Activated gamma-delta T cell treated with anti-CD3 and anti-CD28 coated beads, Interleukin-2, amount 50 U/mL, for 16 hours (primary cell): Measurements from ENCODE around the gene PIK3R6.

Source experiments
- DNase-seq: peaks from one replicate; pipeline ENCODE4 v3.0.0-alpha.2; 2020; ENCODE audit warnings: low read depth

Gene PIK3R6

GRCh38 chr17:8855477-8856204, 11.8 kb downstream of the PIK3R6 start:
- no peak for DNase-seq

GRCh38 chr17:8851600-8851999, 15.9 kb downstream of the PIK3R6 start:
- DNase-seq: no peak

DNA sequence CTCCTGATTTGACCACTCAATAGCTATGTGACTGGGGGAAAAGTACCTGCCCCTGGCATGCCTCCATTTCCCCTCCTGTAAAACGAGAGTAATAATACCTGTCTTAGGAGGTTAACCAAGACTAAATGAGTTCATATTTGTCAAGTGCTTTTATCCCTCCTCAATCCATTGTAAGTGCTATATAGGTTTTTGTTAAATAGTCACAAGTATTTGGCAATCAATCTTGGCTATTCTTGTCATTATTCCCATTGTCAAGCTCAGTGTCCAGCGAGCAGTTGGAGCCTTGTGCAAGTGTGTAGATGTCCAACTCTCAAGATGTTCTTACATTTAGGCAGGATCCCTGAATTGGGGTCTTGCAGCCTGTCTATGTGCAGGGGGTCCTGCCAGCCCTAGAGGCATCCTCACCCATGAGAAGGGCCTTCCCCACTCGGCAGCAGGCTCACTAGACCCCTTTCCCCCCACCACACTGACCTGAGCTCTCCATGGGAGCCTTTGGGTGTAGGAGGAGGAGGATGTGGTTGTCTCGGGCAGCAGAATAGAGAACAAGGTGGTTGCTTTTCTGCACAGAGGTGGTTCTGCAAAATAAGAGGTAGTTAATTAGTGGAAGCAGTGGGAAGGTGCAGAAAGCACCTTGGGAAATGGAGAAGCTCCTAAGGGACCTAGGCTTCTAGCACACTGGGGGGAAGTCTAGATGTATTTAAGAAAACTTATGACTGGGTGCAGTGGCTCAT, 18.0 kb downstream of the PIK3R6 start:
- no peak for DNase-seq

GRCh38 chr17:8847891-8848290, 19.6 kb downstream of the PIK3R6 start:
- DNase-seq: no peak

DNA sequence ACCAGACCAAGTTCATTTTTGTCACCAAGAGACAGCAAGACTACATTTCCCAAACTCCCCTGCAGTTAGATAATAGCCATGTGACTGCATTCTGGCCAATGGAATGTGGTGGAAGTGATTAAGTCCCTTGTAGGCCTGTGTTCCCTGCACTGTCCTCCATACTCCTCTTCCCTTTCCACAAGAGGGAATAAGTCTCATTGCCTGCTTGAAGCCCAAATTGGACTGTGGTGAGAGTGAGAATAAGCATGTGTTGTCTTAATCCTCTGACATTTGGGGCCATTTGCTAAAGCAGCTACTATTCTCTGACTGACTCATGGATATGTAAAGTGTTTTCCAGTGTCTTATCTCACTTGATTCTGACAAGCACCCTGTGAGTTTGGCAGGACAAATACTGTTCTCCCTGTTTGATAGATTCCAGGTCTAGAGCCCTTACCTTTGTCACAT, 20.7 kb downstream of the PIK3R6 start:
- no peak for DNase-seq

GRCh38 chr17:8844229-8845218, 22.9 kb downstream of the PIK3R6 start:
- no peak for DNase-seq

- DNase-seq: no peak
Measured at GRCh38 chr17:8843344-8843743, 24.1 kb downstream of the PIK3R6 start.

DNA sequence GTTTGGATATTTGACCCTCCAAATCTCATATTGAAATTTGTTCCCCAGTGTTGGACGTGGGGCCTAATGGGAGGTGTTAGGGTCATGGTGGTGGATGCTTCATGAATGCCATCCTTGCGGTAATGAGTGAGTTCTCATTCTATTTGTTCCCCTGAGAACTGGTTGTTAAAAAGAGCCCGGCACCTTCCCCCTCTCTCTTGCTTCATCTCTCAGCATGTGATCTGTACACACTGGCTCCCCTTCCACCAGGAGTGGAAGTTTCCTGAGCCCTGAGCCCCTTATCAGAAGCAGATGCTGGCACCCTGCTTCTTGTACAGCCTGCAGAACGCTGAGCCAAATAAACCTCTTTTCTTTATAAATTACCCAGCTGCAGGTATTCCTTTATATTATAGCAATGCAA, 25.6 kb downstream of the PIK3R6 start:
- DNase-seq: no peak

DNA sequence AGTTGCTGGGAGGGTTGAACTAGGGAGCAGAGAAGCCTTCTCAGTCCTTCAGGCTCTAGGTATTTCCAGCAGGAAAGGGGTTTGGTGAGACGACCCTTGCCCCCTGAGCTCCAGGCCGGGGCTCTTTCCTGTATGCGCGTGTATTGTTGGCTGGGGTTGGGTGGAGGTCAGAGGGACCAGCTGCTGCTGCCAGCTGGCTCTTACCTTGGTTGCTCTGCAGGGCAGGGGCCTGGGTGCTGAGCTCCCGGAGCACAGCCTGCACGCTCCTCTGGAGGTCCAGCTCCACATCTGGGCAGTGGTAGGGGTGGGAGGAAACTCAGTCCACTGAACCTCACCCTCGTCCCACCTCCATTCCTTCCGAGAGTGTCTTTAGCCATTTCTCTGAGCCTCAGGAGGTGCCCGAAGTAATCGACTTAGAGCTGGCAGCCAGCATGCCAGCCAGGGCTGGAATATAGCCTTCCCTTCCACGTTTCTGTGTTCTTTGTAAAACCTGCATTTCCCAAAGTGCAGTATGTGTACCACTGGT, 28.0 kb downstream of the PIK3R6 start:
- no peak for DNase-seq

- DNase-seq: no peak
Measured at GRCh38 chr17:8838551-8839095, 28.9 kb downstream of the PIK3R6 start.

GRCh38 chr17:8837563-8838075, 29.9 kb downstream of the PIK3R6 start:
- DNase-seq: no peak

DNA sequence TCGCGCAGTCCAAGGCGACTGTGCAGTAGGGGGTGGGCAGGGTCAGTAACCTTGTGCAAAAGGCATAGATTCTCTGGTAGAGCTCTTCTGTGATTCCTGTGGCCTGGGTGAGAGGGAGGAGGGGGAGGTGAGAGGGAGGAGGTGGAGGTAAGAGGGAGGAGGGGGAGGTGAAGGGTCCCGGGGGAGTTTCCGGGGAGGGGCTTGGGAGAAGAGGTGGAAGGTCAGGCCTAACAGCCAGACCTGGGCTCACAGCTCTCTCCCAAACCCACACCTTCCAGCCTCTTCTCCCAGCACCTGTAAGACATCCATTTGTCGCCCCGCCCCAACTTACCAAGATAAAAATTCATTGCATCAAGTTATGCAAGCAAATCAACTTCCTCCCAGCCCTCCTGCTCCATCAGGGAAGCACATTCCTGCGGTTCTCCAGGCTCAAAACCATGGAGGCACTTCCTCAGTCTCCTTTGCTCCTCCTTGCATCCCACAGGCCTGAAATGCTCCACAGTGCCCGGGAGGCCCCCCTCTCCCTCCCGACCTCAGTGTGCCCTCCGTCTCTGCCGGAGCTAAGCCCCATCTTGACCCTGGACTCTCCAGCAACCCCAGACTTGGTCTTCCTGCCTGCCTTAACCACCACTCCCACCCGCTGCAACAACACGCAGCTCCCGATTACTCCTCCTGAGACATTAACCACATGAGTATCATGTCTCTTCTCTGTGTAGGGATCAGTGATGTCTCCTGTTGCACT, 30.5 kb downstream of the PIK3R6 start:
- DNase-seq: no peak

DNA sequence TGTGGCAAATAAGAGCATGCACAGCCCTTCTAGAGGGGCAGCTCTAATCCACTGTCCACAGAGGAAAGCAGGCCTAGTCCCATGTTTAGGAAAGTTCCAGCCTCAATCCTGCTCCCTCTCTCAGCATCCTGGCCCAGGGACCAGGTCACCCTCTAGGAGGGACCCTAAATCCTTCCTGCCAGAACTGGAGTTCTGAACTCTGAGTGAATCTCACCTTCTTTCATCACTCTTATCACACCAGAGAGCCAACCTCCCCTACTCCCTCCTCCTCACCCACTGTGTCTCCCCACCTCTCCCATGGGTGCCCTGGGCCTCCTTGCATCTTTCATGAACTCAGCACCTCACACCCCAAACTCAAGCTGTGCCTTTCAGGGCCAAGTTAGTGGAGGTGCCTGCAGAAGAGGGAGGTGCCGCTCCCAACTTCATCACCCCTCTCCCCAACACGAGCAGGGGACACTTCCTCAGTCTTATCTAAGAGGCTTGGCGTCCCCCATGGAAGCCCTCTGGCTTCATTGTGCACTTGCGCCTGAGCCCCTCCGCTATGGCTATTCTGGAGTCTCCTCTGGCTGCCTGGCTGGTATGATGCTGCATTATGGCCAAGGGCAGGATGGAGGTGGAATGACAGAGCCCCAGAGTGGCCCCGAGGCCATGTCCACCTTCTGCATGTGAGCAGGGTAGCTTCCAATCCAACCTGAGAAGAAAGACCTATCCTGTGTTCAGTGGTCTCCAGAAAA, 31.7 kb downstream of the PIK3R6 start:
- no peak for DNase-seq

DNA sequence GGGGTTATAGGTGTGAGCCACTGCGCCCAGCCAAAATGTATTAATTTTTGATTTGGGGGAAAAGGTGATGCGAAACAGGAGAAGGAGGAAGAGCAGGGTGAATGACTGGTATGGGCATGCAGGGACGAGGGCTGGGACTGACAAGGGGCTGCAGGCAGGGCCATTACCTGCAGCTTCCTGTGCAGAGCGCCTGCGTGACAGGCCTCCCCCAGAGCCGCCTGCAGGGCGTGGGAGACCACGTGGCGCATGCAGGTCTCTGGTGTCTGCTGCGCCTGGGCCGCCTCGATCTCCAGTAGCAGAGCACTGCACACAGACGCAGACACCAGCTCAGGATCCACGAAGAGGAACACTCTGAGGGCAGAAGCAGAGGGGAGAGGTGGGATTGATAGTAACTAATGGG, 32.4 kb downstream of the PIK3R6 start:
- no peak for DNase-seq

GRCh38 chr17:8832711-8833352, 34.6 kb downstream of the PIK3R6 start:
- peak; percentile 10 for DNase-seq

- DNase-seq: no peak
Measured at GRCh38 chr17:8831234-8831849, 36.1 kb downstream of the PIK3R6 start.

DNA sequence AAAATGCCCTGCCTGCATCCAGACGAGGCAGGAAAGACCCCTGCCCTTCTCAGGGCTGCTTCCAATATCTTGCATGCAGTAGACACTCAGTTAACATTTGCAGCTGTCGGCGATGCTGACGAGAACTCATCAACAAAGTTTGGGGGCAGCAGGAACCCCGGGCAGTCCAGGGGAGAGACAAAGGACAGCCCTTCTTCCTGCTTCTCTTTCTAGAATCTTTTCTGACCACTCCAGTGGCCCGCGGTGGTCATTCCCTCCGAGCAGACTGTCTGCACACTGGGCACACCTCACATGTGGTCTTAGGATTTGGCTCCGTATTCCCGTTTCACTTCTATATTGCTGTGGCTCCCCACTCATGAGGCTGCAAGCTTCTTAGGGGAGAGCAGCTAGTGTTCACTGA, 37.3 kb downstream of the PIK3R6 start:
- no peak for DNase-seq

GRCh38 chr17:8829036-8829941, 38.2 kb downstream of the PIK3R6 start:
- DNase-seq: no peak
